K562 treated with DMSO at 1 percent for 24 hours (cell line): ENCODE data around the gene NXPE4. TPM values are rescaled to one million over a fixed set of nuclear protein-coding genes. Genes with fewer than 3 reads are reported as not detected.

Experiments used
- total RNA-seq: library from RNA; unstranded; fragments of 300-600 nt; gene quantifications from 2 replicates; pipeline ENCODE4 v1.2.3, GENCODE V29; 2022; ENCODE audit warnings: low read depth; ENCODE audit not compliant: insufficient read depth

NXPE4 gene
- total RNA-seq = not detected in 2 replicates

GRCh38 chr11:114595571-114595970 lies at the start of gene NXPE4:
Gene NXPE4 (minus strand): TSS chr11:114595786. CDS start chr11:114594759, 1,027 bp downstream.

GRCh38 chr11:114559425-114560310 lies 35.9 kb downstream of the NXPE4 start, which contains the start of gene NXPE1:
Gene NXPE1 (minus strand): TSS chr11:114559881. CDS start chr11:114551201, 8,680 bp downstream.

Other genes starting within 250 kb of the NXPE4 start
- gene C11orf71, start 195.3 kb downstream of the NXPE4 start, total RNA-seq = 6.8 and 7.8 TPM in 2 replicates
- gene RBM7, start 195.1 kb downstream of the NXPE4 start, total RNA-seq = 13.3 and 15.8 TPM in 2 replicates
- gene REXO2, start 156.3 kb downstream of the NXPE4 start, total RNA-seq = 89.1 and 94.8 TPM in 2 replicates
- gene NXPE1, start 35.9 kb downstream of the NXPE4 start, total RNA-seq = not detected in 2 replicates
- gene NXPE2, start 82.7 kb upstream of the NXPE4 start, total RNA-seq = not detected in 2 replicates